DOHH2 (cell line): ENCODE measurements around the gene TMEM231.

Experiments used
- EZH2phosphoT487 ChIP-seq: fragments of 200-600 bp; sonication (generic); IDR thresholded peaks from 2 replicates; pipeline ENCODE4 v1.6.1; 2017; ENCODE audit warnings: borderline replicate concordance, mild to moderate bottlenecking, antibody characterized with exemption, low read length, moderate library complexity, mixed read lengths
- TF ChIP-seq, protein P1 (sequence below): fragments of 200-600 bp; sonication (generic); IDR thresholded peaks from one replicate; pipeline ENCODE4 v1.5.1; 2014; ENCODE audit warnings: antibody characterized with exemption, mild to moderate bottlenecking, low read depth, low read length; ENCODE audit not compliant: poor library complexity, severe bottlenecking

DNA sequence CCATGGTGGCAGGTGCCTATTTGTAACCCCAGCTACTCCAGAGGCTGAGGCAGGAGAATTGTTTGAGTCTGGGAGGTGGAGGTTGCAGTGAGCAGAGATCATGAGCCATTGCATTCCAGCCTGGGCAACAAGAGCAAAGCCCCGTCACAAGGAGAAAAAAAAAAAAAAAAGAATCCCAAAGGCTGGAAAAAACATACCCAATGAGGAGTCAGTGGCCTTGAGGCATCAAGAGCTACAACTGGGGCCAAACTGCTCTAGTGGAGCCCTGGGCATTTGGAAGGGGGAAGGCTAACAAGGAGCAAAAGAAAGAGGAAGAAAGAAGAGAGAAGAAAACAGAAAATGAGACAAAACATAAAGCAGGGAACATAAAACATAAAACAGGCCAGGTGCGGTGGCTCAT, 67.7 kb downstream of the TMEM231 start:
- TF ChIP-seq, protein P1, sequence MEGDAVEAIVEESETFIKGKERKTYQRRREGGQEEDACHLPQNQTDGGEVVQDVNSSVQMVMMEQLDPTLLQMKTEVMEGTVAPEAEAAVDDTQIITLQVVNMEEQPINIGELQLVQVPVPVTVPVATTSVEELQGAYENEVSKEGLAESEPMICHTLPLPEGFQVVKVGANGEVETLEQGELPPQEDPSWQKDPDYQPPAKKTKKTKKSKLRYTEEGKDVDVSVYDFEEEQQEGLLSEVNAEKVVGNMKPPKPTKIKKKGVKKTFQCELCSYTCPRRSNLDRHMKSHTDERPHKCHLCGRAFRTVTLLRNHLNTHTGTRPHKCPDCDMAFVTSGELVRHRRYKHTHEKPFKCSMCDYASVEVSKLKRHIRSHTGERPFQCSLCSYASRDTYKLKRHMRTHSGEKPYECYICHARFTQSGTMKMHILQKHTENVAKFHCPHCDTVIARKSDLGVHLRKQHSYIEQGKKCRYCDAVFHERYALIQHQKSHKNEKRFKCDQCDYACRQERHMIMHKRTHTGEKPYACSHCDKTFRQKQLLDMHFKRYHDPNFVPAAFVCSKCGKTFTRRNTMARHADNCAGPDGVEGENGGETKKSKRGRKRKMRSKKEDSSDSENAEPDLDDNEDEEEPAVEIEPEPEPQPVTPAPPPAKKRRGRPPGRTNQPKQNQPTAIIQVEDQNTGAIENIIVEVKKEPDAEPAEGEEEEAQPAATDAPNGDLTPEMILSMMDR, result no peak
- no peak for TF ChIP-seq EZH2phosphoT487
